Ishikawa (cell line): ENCODE data around the gene KCNC1.

Experiments used
- CEBPB ChIP-seq: IDR thresholded peaks from 2 replicates; pipeline ENCODE4 v1.6.1; 2012
- CREB1 ChIP-seq: IDR thresholded peaks from 2 replicates; pipeline ENCODE4 v1.6.1; 2012; ENCODE audit warnings: low read depth
- EGR1 ChIP-seq: IDR thresholded peaks from 2 replicates; pipeline ENCODE4 v1.6.1; 2012
- EP300 ChIP-seq: IDR thresholded peaks from 2 replicates; pipeline ENCODE4 v1.6.1; 2012; ENCODE audit warnings: borderline replicate concordance
- FOXM1 ChIP-seq: IDR thresholded peaks from 2 replicates; pipeline ENCODE4 v1.6.1; 2012; ENCODE audit warnings: low read depth, borderline replicate concordance
- NFIC ChIP-seq: IDR thresholded peaks from 2 replicates; pipeline ENCODE4 v1.6.1; 2012
- RAD21 ChIP-seq: IDR thresholded peaks from 2 replicates; pipeline ENCODE4 v1.6.1; 2012; ENCODE audit warnings: low read depth
- TAF1 ChIP-seq: IDR thresholded peaks from 2 replicates; pipeline ENCODE4 v1.6.1; 2012; ENCODE audit warnings: low read depth, mild to moderate bottlenecking
- TCF12 ChIP-seq: IDR thresholded peaks from 2 replicates; pipeline ENCODE4 v1.6.1; 2012; ENCODE audit warnings: low read depth
- TEAD4 ChIP-seq: IDR thresholded peaks from 2 replicates; pipeline ENCODE4 v1.6.1; 2012
- YY1 ChIP-seq: IDR thresholded peaks from 2 replicates; pipeline ENCODE4 v1.6.1; 2012; ENCODE audit warnings: low read depth
- ZBTB7A ChIP-seq: IDR thresholded peaks from 2 replicates; pipeline ENCODE4 v1.6.1; 2012; ENCODE audit warnings: low read depth
- TF ChIP-seq, protein P1 (sequence below): IDR thresholded peaks from 2 replicates; pipeline ENCODE4 v1.6.1; 2012
- TF ChIP-seq, protein P2 (sequence below): IDR thresholded peaks from 2 replicates; pipeline ENCODE4 v1.6.1; 2012; ENCODE audit warnings: low read depth, mild to moderate bottlenecking
- TF ChIP-seq, protein P3 (sequence below): IDR thresholded peaks from 2 replicates; pipeline ENCODE4 v1.6.1; 2012

KCNC1 gene

DNA sequence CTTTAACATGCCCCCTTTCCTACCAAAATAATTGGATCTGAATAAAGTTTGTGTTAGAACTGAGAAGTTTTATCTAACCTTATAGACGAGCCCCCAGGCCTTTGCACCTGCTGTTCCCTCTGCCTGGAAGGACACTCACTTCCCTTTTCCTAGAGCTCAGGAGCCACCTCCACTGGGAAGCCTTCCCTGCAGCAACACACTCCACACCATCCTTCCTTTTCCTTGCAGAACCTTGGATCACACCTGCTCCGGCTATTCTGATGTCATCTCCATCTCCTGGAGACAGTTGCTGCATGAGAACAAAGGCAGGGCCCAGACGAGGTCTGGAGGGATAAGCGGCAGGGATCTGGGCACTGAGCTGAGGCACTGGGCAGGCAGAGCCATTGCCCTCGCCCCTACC, 37.8 kb upstream of the KCNC1 start:
- TF ChIP-seq NFIC (no peak), CREB1 (no peak), TAF1 (no peak), TCF12 (no peak), EGR1 (no peak), YY1 (no peak), FOXM1 (no peak), EP300 (no peak), ZBTB7A (no peak), CEBPB (no peak), TEAD4 (no peak), RAD21 (no peak)
- TF ChIP-seq, protein P1, sequence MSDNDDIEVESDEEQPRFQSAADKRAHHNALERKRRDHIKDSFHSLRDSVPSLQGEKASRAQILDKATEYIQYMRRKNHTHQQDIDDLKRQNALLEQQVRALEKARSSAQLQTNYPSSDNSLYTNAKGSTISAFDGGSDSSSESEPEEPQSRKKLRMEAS: no peak
- TF ChIP-seq, protein P2, sequence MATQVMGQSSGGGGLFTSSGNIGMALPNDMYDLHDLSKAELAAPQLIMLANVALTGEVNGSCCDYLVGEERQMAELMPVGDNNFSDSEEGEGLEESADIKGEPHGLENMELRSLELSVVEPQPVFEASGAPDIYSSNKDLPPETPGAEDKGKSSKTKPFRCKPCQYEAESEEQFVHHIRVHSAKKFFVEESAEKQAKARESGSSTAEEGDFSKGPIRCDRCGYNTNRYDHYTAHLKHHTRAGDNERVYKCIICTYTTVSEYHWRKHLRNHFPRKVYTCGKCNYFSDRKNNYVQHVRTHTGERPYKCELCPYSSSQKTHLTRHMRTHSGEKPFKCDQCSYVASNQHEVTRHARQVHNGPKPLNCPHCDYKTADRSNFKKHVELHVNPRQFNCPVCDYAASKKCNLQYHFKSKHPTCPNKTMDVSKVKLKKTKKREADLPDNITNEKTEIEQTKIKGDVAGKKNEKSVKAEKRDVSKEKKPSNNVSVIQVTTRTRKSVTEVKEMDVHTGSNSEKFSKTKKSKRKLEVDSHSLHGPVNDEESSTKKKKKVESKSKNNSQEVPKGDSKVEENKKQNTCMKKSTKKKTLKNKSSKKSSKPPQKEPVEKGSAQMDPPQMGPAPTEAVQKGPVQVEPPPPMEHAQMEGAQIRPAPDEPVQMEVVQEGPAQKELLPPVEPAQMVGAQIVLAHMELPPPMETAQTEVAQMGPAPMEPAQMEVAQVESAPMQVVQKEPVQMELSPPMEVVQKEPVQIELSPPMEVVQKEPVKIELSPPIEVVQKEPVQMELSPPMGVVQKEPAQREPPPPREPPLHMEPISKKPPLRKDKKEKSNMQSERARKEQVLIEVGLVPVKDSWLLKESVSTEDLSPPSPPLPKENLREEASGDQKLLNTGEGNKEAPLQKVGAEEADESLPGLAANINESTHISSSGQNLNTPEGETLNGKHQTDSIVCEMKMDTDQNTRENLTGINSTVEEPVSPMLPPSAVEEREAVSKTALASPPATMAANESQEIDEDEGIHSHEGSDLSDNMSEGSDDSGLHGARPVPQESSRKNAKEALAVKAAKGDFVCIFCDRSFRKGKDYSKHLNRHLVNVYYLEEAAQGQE: no peak
- TF ChIP-seq, protein P3, sequence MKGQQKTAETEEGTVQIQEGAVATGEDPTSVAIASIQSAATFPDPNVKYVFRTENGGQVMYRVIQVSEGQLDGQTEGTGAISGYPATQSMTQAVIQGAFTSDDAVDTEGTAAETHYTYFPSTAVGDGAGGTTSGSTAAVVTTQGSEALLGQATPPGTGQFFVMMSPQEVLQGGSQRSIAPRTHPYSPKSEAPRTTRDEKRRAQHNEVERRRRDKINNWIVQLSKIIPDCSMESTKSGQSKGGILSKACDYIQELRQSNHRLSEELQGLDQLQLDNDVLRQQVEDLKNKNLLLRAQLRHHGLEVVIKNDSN: no peak

DNA sequence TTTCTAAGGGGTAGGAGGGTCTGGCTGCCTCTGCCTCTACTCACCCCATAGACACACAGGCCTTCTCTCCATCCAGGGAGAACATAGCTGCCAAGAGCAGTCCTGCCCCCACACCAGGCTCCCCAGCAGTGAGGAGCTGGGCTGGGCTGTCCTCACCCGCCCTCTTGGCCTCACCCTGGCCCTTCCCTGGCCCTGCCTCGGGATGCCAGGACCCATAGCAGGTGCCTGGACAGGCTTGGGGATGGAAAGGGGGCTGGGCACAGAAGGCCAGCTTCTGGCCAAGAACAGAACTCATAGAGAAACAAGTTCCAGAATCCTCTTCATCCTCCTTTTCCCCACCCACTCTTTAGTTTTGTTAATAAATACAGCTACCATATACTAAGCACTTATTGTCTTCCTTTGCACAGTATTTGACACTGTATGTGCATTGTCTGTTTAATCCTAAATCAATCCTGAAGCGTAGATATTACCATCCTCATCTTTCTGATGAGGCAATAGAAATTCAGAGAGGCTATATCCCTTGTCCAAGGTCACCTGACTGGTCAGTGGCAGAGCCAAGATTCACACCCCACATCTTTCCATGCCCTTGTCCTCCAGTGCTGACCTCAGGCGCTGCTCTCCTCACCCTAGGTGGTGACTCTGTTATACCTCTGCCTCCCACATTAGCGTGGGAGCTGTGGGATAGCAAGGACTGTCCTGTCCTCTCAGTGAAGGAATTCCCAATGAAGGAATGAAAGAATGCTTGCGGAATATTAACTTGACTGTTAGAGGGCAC, 37.2 kb upstream of the KCNC1 start:
- TF ChIP-seq, protein P3: no peak
- TF ChIP-seq CEBPB: no peak
- no peak for TF ChIP-seq ZBTB7A
- no peak for TF ChIP-seq YY1
- TF ChIP-seq, protein P1: no peak
- no peak for TF ChIP-seq TEAD4

DNA sequence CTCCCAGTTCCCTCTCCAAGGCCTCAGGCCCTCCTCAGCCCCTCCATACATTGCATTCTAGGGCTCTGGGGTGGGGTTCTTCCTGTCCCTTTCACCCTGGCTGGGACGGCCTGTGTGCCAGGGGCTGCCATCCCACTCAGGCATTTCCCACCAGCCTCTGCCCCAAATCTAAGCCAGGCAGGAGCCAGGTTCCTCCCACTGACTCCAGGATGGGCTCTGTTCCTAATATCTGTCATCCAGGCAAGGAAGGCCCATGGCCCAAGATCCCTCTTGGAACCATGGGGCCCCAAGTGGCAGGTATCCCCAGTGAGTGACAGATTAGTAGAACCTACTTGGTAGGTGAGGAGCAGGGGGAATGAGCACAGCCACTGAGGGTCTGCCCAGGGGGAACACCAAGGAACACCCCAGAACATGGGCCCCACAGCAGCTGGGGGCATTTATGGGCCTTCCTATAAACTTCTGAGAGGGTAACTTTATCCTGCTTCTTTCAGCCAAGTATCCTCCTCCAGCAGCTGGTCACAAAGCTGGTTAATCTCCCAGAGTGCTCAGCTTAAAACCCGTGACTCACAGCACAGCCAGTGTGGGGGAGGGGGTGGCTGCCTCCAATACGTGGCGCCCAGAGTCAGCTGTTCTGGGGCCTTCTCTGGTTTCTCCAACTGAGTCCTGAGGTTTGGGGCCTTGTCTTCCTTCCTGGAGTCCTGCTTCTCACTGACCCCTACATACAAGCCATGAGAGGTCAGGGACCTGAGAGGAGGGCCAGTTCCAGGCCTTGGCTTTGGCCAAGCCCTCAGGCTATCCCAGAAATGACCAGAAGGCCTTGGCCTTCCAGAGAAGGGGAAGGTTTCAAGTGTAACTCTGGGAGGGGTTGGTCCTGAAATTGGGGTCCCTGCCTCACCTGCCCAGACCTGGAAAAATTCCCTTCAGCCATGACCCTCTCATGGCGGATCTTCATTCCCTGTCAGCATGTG, 35.1 kb upstream of the KCNC1 start:
- no peak for TF ChIP-seq TCF12
- no peak for TF ChIP-seq YY1
- TF ChIP-seq RAD21: no peak
- TF ChIP-seq CREB1: no peak
- TF ChIP-seq CEBPB: no peak
- TF ChIP-seq, protein P1: no peak
- TF ChIP-seq EGR1: no peak
- TF ChIP-seq, protein P2: no peak
- TF ChIP-seq NFIC: no peak
- no peak for TF ChIP-seq ZBTB7A
- no peak for TF ChIP-seq FOXM1

DNA sequence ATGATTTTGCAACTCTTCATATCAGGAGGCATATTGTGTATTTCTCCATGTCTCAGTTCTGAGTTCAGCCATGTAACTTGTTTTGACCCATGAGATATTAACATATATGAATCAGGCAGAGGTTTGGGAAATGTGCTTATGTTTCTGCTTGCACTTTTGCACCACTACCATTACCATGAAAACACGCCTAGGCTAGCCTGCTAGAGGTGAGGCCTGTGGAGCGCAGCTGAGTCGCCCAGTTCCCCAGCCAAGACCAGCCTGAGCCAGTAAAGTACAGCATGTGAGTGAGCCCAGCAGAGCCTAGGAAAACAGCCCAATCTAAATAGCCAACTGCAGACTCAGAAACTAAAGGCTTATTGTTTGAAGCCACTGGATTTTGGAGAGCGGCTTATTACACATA, 33.6 kb upstream of the KCNC1 start:
- TF ChIP-seq TAF1 (no peak), TEAD4 (no peak), NFIC (no peak), RAD21 (no peak), ZBTB7A (no peak), CEBPB (no peak), TCF12 (no peak), EP300 (no peak), EGR1 (no peak)
- TF ChIP-seq, protein P3: no peak
- TF ChIP-seq, protein P2: no peak
